Karpas-422 (cell line): ENCODE results near the gene PDCD11. TPM values are rescaled to one million over a fixed set of nuclear protein-coding genes. Genes with fewer than 3 reads are reported as not detected.

ENCODE experiments used
- DNase-seq: peaks from one replicate; pipeline ENCODE4 v3.0.0-alpha.2; 2015
- H2AFZ ChIP-seq: fragments of 200-600 bp; sonication (generic); 2 replicates; pipeline ENCODE4 v1.6.1; 2014; ENCODE audit warnings: antibody characterized with exemption, low read length, mixed read lengths
- H3K27ac ChIP-seq: fragments of 200-600 bp; sonication (generic); 2 replicates; pipeline ENCODE4 v1.5.1; 2014; ENCODE audit warnings: mild to moderate bottlenecking, low read length, moderate library complexity
- H3K27me3 ChIP-seq: fragments of 200-600 bp; sonication (generic); 2 replicates; pipeline ENCODE4 v1.6.1; 2014; ENCODE audit warnings: low read length, mixed read lengths
- H3K36me3 ChIP-seq: fragments of 200-600 bp; sonication (generic); 2 replicates; pipeline ENCODE4 v1.6.1; 2014; ENCODE audit warnings: low read length, mixed read lengths; ENCODE audit not compliant: insufficient read depth
- H3K4me1 ChIP-seq: fragments of 200-600 bp; sonication (generic); 2 replicates; pipeline ENCODE4 v1.6.1; 2014; ENCODE audit warnings: mild to moderate bottlenecking, low read length, mixed read lengths
- H3K4me2 ChIP-seq: fragments of 200-600 bp; sonication (generic); 2 replicates; pipeline ENCODE4 v1.6.1; 2014; ENCODE audit warnings: low read length, low read depth, mild to moderate bottlenecking; ENCODE audit not compliant: poor library complexity, severe bottlenecking
- H3K4me3 ChIP-seq: fragments of 200-600 bp; sonication (generic); 2 replicates; pipeline ENCODE4 v1.5.1; 2014; ENCODE audit warnings: mild to moderate bottlenecking, antibody characterized with exemption, low read length, mixed read lengths
- H3K79me2 ChIP-seq: fragments of 200-600 bp; sonication (generic); 2 replicates; pipeline ENCODE4 v1.6.1; 2014; ENCODE audit warnings: mild to moderate bottlenecking, low read length, mixed read lengths
- H3K9ac ChIP-seq: fragments of 200-600 bp; sonication (generic); 2 replicates; pipeline ENCODE4 v1.6.0; 2014; ENCODE audit warnings: low read length
- H3K9me2 ChIP-seq: fragments of 200-600 bp; sonication (generic), shearing (Covaris generic); replicated peaks from 2 replicates; pipeline ENCODE4 v1.6.0; 2014; ENCODE audit warnings: mild to moderate bottlenecking, low read length, moderate library complexity; ENCODE audit not compliant: insufficient read depth
- H3K9me3 ChIP-seq: fragments of 300-700, 200-600 bp; sonication (generic); 2 replicates; pipeline ENCODE4 v1.6.1; 2014; ENCODE audit warnings: low read length, mixed read lengths
- H4K20me1 ChIP-seq: fragments of 200-600 bp; sonication (generic); 2 replicates; pipeline ENCODE4 v1.6.1; 2014; ENCODE audit warnings: mild to moderate bottlenecking, antibody characterized with exemption, low read length, low read depth; ENCODE audit not compliant: insufficient read depth
- total RNA-seq: library from RNA; depleted of rRNA; stranded (reverse); fragments of >200 nt; shearing (Covaris generic); gene quantifications from 2 replicates; pipeline ENCODE4 v1.2.3, GENCODE V29; 2014; ENCODE audit warnings: low replicate concordance

Gene PDCD11
- total RNA-seq, 1 experiment from 2014 or later: 28.9 TPM

GRCh38 chr10:103367379-103367781 is 29.0 kb upstream of the PDCD11 start:
- peaks cover 26% of the 10 kb centered on the region for H3K4me1 ChIP-seq
- H3K27ac ChIP-seq: peak overlapping the region; percentile 80
- H2AFZ ChIP-seq: peak overlapping the region; percentile 53; the same call in 1 of the 2 replicates
- H3K9ac ChIP-seq: peak overlapping the region; percentile 62
- no peaks in the 10 kb centered on the region for H3K27me3 ChIP-seq
- no peaks in the 10 kb centered on the region for H3K9me3 ChIP-seq
- DNase-seq: no peak
- no peaks in the 10 kb centered on the region for H4K20me1 ChIP-seq
- H3K9me2 ChIP-seq: no peaks in the 10 kb centered on the region
- peaks cover 37% of the 10 kb centered on the region for H3K79me2 ChIP-seq
- H3K36me3 ChIP-seq: no peaks in the 10 kb centered on the region
- H3K4me3 ChIP-seq: peak overlapping the region; percentile 82
- peak overlapping the region; percentile 77 for H3K4me2 ChIP-seq

GRCh38 chr10:103367782-103368518 is 28.5 kb upstream of the PDCD11 start, which contains the start of gene TAF5:
Gene TAF5 (plus strand): TSS chr10:103367976. CDS start chr10:103367990, 14 bp downstream.
- peak within 1 kb of the TSS; percentile 85 for H3K9ac ChIP-seq
- peak; percentile 99 for DNase-seq
- H3K9me2 ChIP-seq: no peaks in the 10 kb centered on the region
- H2AFZ ChIP-seq: peak within 1 kb of the TSS; percentile 53; the same call in 1 of the 2 replicates
- no peaks in the 10 kb centered on the region for H3K36me3 ChIP-seq
- H3K4me1 ChIP-seq: peaks cover 26% of the 10 kb centered on the region
- peak within 1 kb of the TSS; percentile 77 for H3K4me2 ChIP-seq
- no peaks in the 10 kb centered on the region for H4K20me1 ChIP-seq
- H3K79me2 ChIP-seq: peaks cover 37% of the 10 kb centered on the region
- H3K27me3 ChIP-seq: no peaks in the 10 kb centered on the region
- no peaks in the 10 kb centered on the region for H3K9me3 ChIP-seq
- peak within 1 kb of the TSS; percentile 80 for H3K27ac ChIP-seq
- H3K4me3 ChIP-seq: peak within 1 kb of the TSS; percentile 82

GRCh38 chr10:103373544-103373943 is 22.9 kb upstream of the PDCD11 start:
- Histone ChIP-seq H3K27ac (no peak overlapping the region), H3K9ac (no peak overlapping the region), H3K27me3 (no peaks in the 10 kb centered on the region), H3K9me3 (no peaks in the 10 kb centered on the region), H3K4me1 (peaks cover 22% of the 10 kb centered on the region), H3K36me3 (peaks cover 20% of the 10 kb centered on the region), H3K79me2 (peaks cover 47% of the 10 kb centered on the region), H2AFZ (no peak overlapping the region), H3K9me2 (no peaks in the 10 kb centered on the region), H3K4me2 (no peak overlapping the region), H3K4me3 (no peak overlapping the region), H4K20me1 (no peaks in the 10 kb centered on the region)
- DNase-seq: no peak

DNA sequence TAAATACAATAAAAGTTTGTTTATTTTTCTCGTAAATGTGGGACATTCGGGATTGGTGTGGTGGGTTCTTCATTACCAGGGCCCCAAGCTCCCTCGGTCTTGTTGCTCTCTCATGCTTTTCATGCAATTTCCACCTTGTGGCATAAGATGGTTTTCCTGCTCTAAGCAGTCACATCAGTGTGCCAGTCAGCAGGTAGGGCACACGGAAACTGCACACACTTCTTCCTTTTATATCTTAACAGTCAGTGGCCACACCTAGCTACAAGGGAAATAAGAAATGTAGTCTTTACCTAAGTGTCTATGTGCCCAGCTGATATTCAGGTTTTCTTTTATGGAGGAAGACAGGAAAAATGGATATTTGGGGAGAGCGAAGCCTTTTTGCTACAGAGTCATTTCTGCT is 22.2 kb upstream of the PDCD11 start:
- peaks cover 17% of the 10 kb centered on the region for H3K4me1 ChIP-seq
- H3K4me2 ChIP-seq: no peak overlapping the region
- no peaks in the 10 kb centered on the region for H3K9me3 ChIP-seq
- DNase-seq: no peak
- H3K36me3 ChIP-seq: peaks cover 20% of the 10 kb centered on the region
- H2AFZ ChIP-seq: no peak overlapping the region
- no peak overlapping the region for H3K9ac ChIP-seq
- no peak overlapping the region for H3K4me3 ChIP-seq
- H3K79me2 ChIP-seq: peaks cover 40% of the 10 kb centered on the region
- H3K9me2 ChIP-seq: no peaks in the 10 kb centered on the region
- no peaks in the 10 kb centered on the region for H4K20me1 ChIP-seq
- H3K27ac ChIP-seq: no peak overlapping the region
- H3K27me3 ChIP-seq: no peaks in the 10 kb centered on the region

DNA sequence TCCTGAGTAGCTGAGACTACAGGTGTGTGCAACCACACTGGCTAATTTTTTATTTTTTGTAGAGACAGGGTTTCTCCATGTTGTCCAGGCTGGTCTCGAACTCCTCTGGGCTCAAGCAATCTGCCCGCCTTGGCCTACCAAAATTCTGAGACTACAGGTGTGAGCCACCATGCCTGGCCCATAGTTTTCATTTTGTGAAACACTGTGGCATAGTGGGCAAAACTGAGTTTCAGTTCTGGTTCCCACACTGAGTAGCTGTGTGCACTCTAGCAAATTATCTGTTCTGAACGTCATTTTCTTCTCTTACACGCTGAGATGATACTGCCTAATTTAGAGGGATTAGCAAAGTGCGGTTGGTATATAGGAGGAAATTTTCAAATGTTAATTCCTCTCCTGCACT is 13.7 kb upstream of the PDCD11 start:
- no peaks in the 10 kb centered on the region for H3K9me3 ChIP-seq
- DNase-seq: no peak
- no peaks in the 10 kb centered on the region for H3K4me1 ChIP-seq
- H3K4me3 ChIP-seq: no peak overlapping the region
- 0 out of 2 replicates have a peak, but pooled peaks cover under 1% of the 10 kb centered on the region for H4K20me1 ChIP-seq
- H3K27ac ChIP-seq: no peak overlapping the region
- H3K36me3 ChIP-seq: peaks cover 24% of the 10 kb centered on the region
- H3K4me2 ChIP-seq: no peak overlapping the region
- no peaks in the 10 kb centered on the region for H3K27me3 ChIP-seq
- no peaks in the 10 kb centered on the region for H3K9me2 ChIP-seq
- H2AFZ ChIP-seq: no peak overlapping the region
- H3K9ac ChIP-seq: no peak overlapping the region
- no peaks in the 10 kb centered on the region for H3K79me2 ChIP-seq

- H3K36me3 ChIP-seq: peaks cover 39% of the 10 kb centered on the region; the same call in 1 of the 2 replicates
- peaks cover 12% of the 10 kb centered on the region for H4K20me1 ChIP-seq
- no peak overlapping the region for H3K4me3 ChIP-seq
- H3K27me3 ChIP-seq: no peaks in the 10 kb centered on the region
- no peak overlapping the region for H3K27ac ChIP-seq
- H3K4me1 ChIP-seq: peaks cover 34% of the 10 kb centered on the region
- H3K9me2 ChIP-seq: no peaks in the 10 kb centered on the region
- H3K9ac ChIP-seq: no peak overlapping the region
- H3K4me2 ChIP-seq: peak overlapping the region; percentile 82
- peaks cover 65% of the 10 kb centered on the region for H3K79me2 ChIP-seq
- H2AFZ ChIP-seq: no peak overlapping the region
- no peaks in the 10 kb centered on the region for H3K9me3 ChIP-seq
- DNase-seq: peak; percentile 23
Measured at GRCh38 chr10:103394180-103394579, 2.2 kb upstream of the PDCD11 start.

GRCh38 chr10:103395754-103396066 is 716 bp upstream of the PDCD11 start:
- H3K4me3 ChIP-seq: peak overlapping the region; percentile 94
- no peak overlapping the region for H2AFZ ChIP-seq
- H3K9ac ChIP-seq: peak overlapping the region; percentile 87
- H3K79me2 ChIP-seq: peaks cover 74% of the 10 kb centered on the region
- no peaks in the 10 kb centered on the region for H3K27me3 ChIP-seq
- no peaks in the 10 kb centered on the region for H3K9me2 ChIP-seq
- peak overlapping the region; percentile 82 for H3K4me2 ChIP-seq
- H3K36me3 ChIP-seq: peaks cover 48% of the 10 kb centered on the region; the same call in 1 of the 2 replicates
- H3K4me1 ChIP-seq: peaks cover 34% of the 10 kb centered on the region
- peaks cover 12% of the 10 kb centered on the region for H4K20me1 ChIP-seq
- H3K27ac ChIP-seq: peak overlapping the region; percentile 49
- DNase-seq: peak; percentile 43
- no peaks in the 10 kb centered on the region for H3K9me3 ChIP-seq

DNA sequence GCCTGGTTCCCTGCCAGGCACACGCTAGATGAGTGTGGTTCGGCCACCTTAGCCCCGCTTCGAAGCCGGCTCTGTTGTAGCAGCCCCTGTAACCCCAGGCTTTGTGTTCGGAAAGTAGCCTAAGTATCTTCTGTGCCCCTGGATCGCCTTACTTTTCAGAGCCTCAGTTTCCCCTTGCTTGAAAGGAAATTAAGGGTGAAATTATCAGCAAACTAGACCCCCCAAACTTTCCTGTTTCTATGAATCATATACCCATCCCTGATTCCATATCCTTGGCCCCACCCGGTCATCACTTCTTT is 312 bp downstream of the PDCD11 start:
- Histone ChIP-seq H3K9me2 (no peaks in the 10 kb centered on the region), H2AFZ (no peak overlapping the region), H3K9me3 (no peaks in the 10 kb centered on the region), H3K79me2 (peaks cover 76% of the 10 kb centered on the region), H3K9ac (peak overlapping the region; percentile 87), H3K4me1 (peaks cover 34% of the 10 kb centered on the region), H3K27ac (peak overlapping the region; percentile 67), H4K20me1 (peaks cover 12% of the 10 kb centered on the region), H3K27me3 (no peaks in the 10 kb centered on the region), H3K36me3 (peaks cover 42% of the 10 kb centered on the region; the same call in 1 of the 2 replicates), H3K4me2 (peak overlapping the region; percentile 82), H3K4me3 (peak overlapping the region; percentile 94)
- no peak for DNase-seq
